Hepatocyte (in vitro differentiated cells): Measurements from ENCODE around the gene SIGLEC7.

Source experiments
- EZH2phosphoT487 ChIP-seq: fragments of 200-600 bp; sonication (generic); IDR thresholded peaks from one replicate; pipeline ENCODE4 v1.6.1; 2018; ENCODE audit warnings: antibody characterized with exemption, mild to moderate bottlenecking, low read depth, moderate library complexity; ENCODE audit not compliant: unreplicated experiment, severe bottlenecking
- TF ChIP-seq, protein P1 (sequence below): fragments of 200-600 bp; sonication (generic); IDR thresholded peaks from 2 replicates; pipeline ENCODE4 v1.5.1; 2016; ENCODE audit warnings: antibody characterized with exemption, mild to moderate bottlenecking; ENCODE audit not compliant: poor library complexity

DNA sequence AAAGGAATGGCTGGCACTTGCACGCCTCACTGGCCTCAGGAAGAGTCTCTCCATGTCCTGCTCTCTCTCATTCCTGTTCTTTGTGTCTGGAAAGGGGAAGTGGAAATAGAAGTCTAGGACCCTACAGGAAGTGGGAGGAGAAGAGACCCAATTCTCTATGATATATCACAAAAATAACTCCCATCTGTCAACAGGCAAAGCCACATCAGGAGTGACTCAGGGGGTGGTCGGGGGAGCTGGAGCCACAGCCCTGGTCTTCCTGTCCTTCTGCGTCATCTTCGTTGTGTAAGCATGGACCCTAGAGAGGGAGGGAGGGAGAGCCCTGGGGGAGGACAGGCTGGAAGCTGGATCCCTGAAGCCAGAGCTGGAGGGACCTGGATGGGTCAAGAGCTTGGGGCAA, 14.3 kb upstream of the SIGLEC7 start:
- no peak for TF ChIP-seq EZH2phosphoT487
- TF ChIP-seq, protein P1, sequence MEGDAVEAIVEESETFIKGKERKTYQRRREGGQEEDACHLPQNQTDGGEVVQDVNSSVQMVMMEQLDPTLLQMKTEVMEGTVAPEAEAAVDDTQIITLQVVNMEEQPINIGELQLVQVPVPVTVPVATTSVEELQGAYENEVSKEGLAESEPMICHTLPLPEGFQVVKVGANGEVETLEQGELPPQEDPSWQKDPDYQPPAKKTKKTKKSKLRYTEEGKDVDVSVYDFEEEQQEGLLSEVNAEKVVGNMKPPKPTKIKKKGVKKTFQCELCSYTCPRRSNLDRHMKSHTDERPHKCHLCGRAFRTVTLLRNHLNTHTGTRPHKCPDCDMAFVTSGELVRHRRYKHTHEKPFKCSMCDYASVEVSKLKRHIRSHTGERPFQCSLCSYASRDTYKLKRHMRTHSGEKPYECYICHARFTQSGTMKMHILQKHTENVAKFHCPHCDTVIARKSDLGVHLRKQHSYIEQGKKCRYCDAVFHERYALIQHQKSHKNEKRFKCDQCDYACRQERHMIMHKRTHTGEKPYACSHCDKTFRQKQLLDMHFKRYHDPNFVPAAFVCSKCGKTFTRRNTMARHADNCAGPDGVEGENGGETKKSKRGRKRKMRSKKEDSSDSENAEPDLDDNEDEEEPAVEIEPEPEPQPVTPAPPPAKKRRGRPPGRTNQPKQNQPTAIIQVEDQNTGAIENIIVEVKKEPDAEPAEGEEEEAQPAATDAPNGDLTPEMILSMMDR = no peak
